Mesendoderm (in vitro differentiated cells): ENCODE data around the gene GUCY1A2.
A peak's percentile ranks its signal among the peaks of the same experiment; 100 is the strongest.
"Not testable (repeated sequence)": the region's sequence is repeated elsewhere in the genome, so short reads cannot be mapped to it uniquely, and the experiment has no call there.

Experiments
- DNase-seq: peaks from one replicate; pipeline ENCODE4 v3.0.0; 2013
- H2AK5ac ChIP-seq: 2 replicates; pipeline ENCODE4 v1.6.1; 2013; ENCODE audit warnings: low read length, inconsistent platforms
- H2BK120ac ChIP-seq: 2 replicates; pipeline ENCODE4 v1.6.1; 2013; ENCODE audit warnings: low read depth, mild to moderate bottlenecking, low read length, moderate library complexity, mixed read lengths
- H2BK15ac ChIP-seq: replicated peaks from 2 replicates; pipeline ENCODE4 v1.6.1; 2013; ENCODE audit warnings: low read depth, mild to moderate bottlenecking, moderate library complexity
- H2BK5ac ChIP-seq: 2 replicates; pipeline ENCODE4 v1.6.1; 2013; ENCODE audit warnings: low read length, inconsistent platforms
- H3K18ac ChIP-seq: 2 replicates; pipeline ENCODE4 v1.6.1; 2013; ENCODE audit warnings: mild to moderate bottlenecking, low read length, mixed read lengths
- H3K23ac ChIP-seq: one replicate; pipeline ENCODE4 v1.6.1; 2013; ENCODE audit warnings: low read length
- H3K27ac ChIP-seq: 2 replicates; pipeline ENCODE4 v1.5.1; 2013; ENCODE audit warnings: low read depth, mild to moderate bottlenecking, inconsistent platforms, low read length, moderate library complexity
- H3K27me3 ChIP-seq: 2 replicates; pipeline ENCODE4 v1.6.1; 2013; ENCODE audit warnings: low read length, control low read depth, mild to moderate bottlenecking, inconsistent platforms; ENCODE audit not compliant: insufficient read depth, poor library complexity
- H3K36me3 ChIP-seq: 2 replicates; pipeline ENCODE4 v1.6.1; 2013; ENCODE audit warnings: low read length, inconsistent platforms; ENCODE audit not compliant: control insufficient read depth, insufficient read depth
- H3K4ac ChIP-seq: one replicate; pipeline ENCODE4 v1.6.1; 2013; ENCODE audit warnings: low read depth, mild to moderate bottlenecking, low read length, moderate library complexity
- H3K4me1 ChIP-seq: 2 replicates; pipeline ENCODE4 v1.6.1; 2013; ENCODE audit warnings: low read depth, low read length, inconsistent platforms; ENCODE audit not compliant: control insufficient read depth
- H3K4me2 ChIP-seq: 2 replicates; pipeline ENCODE4 v1.6.1; 2013; ENCODE audit warnings: low read length
- H3K4me3 ChIP-seq: 2 replicates; pipeline ENCODE4 v1.5.1; 2013; ENCODE audit warnings: mild to moderate bottlenecking, low read length
- H3K56ac ChIP-seq: one replicate; pipeline ENCODE4 v1.6.1; 2013; ENCODE audit warnings: low read length
- H3K79me1 ChIP-seq: 2 replicates; pipeline ENCODE4 v1.6.1; 2013; ENCODE audit warnings: low read length, inconsistent platforms
- H3K79me2 ChIP-seq: 2 replicates; pipeline ENCODE4 v1.6.1; 2013; ENCODE audit warnings: mild to moderate bottlenecking, low read length; ENCODE audit not compliant: control insufficient read depth, insufficient read depth
- H3K9ac ChIP-seq: 2 replicates; pipeline ENCODE4 v1.6.1; 2013; ENCODE audit warnings: low read length, inconsistent platforms
- H4K5ac ChIP-seq: one replicate; pipeline ENCODE4 v1.6.1; 2013; ENCODE audit warnings: low read length
- H4K8ac ChIP-seq: one replicate; pipeline ENCODE4 v1.6.1; 2013; ENCODE audit warnings: low read depth, mild to moderate bottlenecking, control low read depth, low read length, moderate library complexity
- WGBS: extraction: QIAGEN DNeasy Blood & Tissue Kit; methylation state at CpG from one replicate; pipeline ENCODE4 v1.1.7; 2013; ENCODE audit warnings: low lambda C conversion rate, missing lambda C conversion rate; ENCODE audit not compliant: insufficient coverage; ENCODE audit errors: extremely low coverage; 5-methylcytosine and 5-hydroxymethylcytosine counted together

GUCY1A2 gene

DNA sequence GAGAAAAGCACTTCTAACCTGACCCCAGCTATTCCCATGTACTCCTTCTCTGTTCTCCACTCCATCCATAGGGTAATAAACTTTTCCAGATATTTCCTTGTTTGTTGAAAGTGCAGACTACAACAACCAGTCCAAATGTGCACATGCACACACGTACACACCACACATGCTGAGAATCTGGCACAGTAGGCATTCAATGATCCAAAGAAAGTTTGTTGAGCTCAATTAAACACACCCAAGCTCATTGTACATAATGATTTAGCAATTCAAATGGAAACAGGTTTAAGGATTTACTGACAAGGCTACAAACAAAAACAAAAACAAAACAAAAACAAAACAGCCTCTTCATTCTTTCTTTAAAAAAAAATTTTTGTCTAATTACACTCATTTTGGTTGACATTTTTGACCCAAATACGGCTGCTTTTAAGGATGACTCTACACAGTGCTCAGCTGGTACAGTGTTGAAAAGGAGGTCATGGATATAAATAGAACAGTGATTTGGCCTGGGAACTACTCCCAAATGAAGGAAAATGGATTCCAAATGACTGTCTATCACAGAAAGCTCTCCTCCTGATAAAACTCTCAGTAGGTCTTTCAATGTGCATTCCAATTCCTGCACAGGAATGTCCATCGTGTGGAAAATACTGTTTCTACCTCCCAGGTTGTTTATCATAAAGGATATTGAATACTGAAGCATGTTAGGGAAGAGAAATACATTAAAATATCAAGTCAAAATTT is 232.2 kb downstream of the GUCY1A2 start:
- Histone ChIP-seq H2BK5ac (no peak overlapping the region), H3K4me1 (no peaks in the 10 kb centered on the region), H3K4ac (no peak overlapping the region), H3K79me2 (no peaks in the 10 kb centered on the region), H3K27ac (no peak overlapping the region), H2AK5ac (no peak overlapping the region), H3K18ac (no peak overlapping the region), H3K23ac (no peak overlapping the region), H3K36me3 (no peaks in the 10 kb centered on the region), H3K4me2 (no peak overlapping the region), H3K79me1 (no peaks in the 10 kb centered on the region), H3K27me3 (no peaks in the 10 kb centered on the region), H2BK15ac (no peak overlapping the region), H3K9ac (no peak overlapping the region), H3K56ac (no peak overlapping the region), H3K4me3 (no peak overlapping the region), H4K8ac (no peak overlapping the region), H2BK120ac (no peak overlapping the region), H4K5ac (no peak overlapping the region)
- whole genome bisulfite sequencing, result no CpG with 5 or more reads among the region's 3 CpGs
- no peak for DNase-seq

DNA sequence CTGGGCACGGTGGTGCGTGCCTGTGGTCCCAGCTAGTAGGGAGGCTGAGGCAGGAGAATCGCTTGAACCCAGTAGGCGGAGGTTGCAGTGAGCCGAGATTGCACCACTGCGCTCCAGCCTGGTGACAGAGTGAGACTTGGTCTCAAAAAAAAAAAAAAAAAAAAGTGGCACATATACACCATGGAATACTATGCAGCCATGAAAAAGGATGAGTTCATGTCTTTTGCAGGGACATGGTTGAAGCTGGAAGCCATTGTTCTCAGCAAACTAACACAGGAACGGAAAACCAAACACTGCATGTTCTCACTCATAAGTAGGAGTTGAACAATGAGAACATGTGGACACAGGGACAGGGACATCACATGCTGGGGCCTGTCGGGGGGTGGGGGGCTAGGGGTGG is 241.0 kb downstream of the GUCY1A2 start:
- H3K27me3 ChIP-seq, H2AK5ac ChIP-seq, H3K79me2 ChIP-seq, H3K79me1 ChIP-seq, H4K5ac ChIP-seq, H3K56ac ChIP-seq, H3K27ac ChIP-seq, H2BK15ac ChIP-seq, DNase-seq, H4K8ac ChIP-seq, H3K36me3 ChIP-seq, H3K4me3 ChIP-seq, H3K18ac ChIP-seq, H3K4me1 ChIP-seq, H3K4me2 ChIP-seq, H2BK5ac ChIP-seq, H3K9ac ChIP-seq, H3K4ac ChIP-seq, H3K23ac ChIP-seq, H2BK120ac ChIP-seq: not testable (repeated sequence)
- WGBS, result no CpG with 5 or more reads among the region's 8 CpGs

DNA sequence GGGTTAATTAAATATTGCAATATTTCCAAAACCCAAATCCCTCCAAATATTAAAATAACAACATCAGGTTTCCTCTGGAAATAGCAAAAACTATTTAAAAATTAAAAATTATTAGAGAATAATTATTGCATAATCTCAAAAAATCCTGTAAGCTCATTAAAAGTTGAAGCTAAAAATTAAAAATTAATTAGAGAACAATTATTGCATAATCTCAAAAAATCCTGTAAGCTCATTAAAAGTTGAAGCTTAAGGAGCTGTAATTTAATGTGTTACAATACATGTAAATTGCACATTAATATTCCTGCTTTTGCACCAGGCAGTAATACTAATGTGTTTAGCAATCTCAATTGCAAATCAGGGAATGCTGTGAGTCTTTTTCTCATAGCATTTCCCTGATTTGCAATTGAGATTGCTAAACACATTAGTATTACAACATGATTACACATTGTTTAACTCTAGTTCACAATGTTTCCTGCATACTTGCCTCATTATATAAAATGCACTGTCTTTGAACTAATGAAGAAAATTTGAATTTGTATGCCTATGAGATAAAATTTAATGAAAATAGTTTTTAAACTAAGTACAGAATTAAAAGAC is 247.7 kb downstream of the GUCY1A2 start:
- Histone ChIP-seq H2BK5ac (no peak overlapping the region), H3K9ac (no peak overlapping the region), H4K8ac (no peak overlapping the region), H3K27me3 (no peaks in the 10 kb centered on the region), H2BK15ac (no peak overlapping the region), H3K4me2 (no peak overlapping the region), H3K18ac (no peak overlapping the region), H3K56ac (no peak overlapping the region), H3K4ac (no peak overlapping the region), H3K4me1 (no peaks in the 10 kb centered on the region), H3K79me2 (no peaks in the 10 kb centered on the region), H3K4me3 (no peak overlapping the region), H3K27ac (no peak overlapping the region), H3K36me3 (no peaks in the 10 kb centered on the region), H3K23ac (no peak overlapping the region), H4K5ac (no peak overlapping the region), H2BK120ac (no peak overlapping the region), H3K79me1 (no peaks in the 10 kb centered on the region), H2AK5ac (no peak overlapping the region)
- no peak for DNase-seq

DNA sequence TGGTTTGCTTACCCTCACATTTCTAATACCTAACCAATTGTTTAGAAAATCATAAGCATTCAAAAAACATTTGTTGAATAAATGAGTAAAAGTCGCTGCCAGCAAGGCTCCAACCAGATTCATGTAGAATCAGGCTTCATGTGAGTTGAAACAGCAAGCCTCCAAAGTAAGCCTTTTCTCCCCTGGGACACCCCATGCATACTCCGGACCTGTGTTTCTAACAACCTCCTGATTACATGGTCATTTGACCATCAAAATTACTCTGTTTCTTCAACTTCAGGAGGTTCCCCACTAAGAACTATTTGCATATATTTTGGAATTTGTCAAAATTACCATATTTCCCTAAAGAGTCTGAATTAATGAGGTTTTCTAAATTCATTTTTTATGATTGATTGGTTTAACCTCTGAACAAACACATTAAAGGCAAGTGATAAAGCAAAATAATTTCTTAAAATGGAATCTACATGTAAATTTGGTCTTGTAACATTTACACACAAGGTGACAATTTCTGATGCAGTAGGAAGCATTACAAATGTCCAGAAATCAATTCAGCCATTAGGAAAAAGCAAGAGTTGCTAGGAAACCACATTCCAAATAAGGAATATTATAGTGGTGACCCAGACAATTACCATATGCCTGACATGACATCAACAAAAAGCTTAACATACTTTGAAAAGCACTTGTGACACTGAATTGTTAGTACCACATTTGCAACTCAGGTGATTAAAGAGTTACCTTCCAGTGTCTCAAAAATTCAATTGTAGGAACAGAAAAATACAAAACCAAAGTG is 252.6 kb downstream of the GUCY1A2 start:
- no peak overlapping the region for H2BK15ac ChIP-seq
- no peak overlapping the region for H2BK120ac ChIP-seq
- no CpG with 5 or more reads among the region's 2 CpGs for WGBS
- H3K9ac ChIP-seq, result no peak overlapping the region
- H2AK5ac ChIP-seq, result no peak overlapping the region
- no peak overlapping the region for H4K5ac ChIP-seq
- H3K18ac ChIP-seq, result no peak overlapping the region
- no peak overlapping the region for H4K8ac ChIP-seq
- H3K36me3 ChIP-seq, result no peaks in the 10 kb centered on the region
- H3K56ac ChIP-seq, result no peak overlapping the region
- H3K79me2 ChIP-seq, result no peaks in the 10 kb centered on the region
- H3K4me2 ChIP-seq, result no peak overlapping the region
- no peak overlapping the region for H3K4me3 ChIP-seq
- H3K23ac ChIP-seq, result no peak overlapping the region
- no peaks in the 10 kb centered on the region for H3K79me1 ChIP-seq
- H3K4me1 ChIP-seq, result no peaks in the 10 kb centered on the region
- no peak overlapping the region for H3K4ac ChIP-seq
- no peaks in the 10 kb centered on the region for H3K27me3 ChIP-seq
- peak; percentile 53 for DNase-seq
- no peak overlapping the region for H2BK5ac ChIP-seq
- no peak overlapping the region for H3K27ac ChIP-seq

DNA sequence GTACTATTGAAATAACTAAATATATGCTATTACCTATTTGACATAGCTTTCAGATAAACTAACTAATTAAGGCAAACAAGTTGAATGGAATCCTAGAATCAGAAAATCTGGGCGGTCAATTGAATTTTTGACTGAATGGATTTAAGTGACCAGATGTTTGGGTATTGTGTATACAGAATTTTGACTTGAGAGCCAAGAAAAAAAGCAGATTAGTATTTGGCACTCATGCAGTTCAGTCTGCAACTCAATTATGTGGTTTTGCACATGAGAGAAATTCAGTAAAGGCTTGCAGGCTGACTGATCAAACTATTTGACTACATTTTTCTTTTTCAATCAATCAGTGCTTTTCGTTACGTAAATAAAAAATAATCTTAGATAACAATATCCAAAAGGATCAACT is 254.8 kb downstream of the GUCY1A2 start:
- no peaks in the 10 kb centered on the region for H3K4me1 ChIP-seq
- H3K4ac ChIP-seq, result no peak overlapping the region
- no peaks in the 10 kb centered on the region for H3K79me2 ChIP-seq
- no peaks in the 10 kb centered on the region for H3K27me3 ChIP-seq
- no peak overlapping the region for H4K8ac ChIP-seq
- H3K23ac ChIP-seq, result no peak overlapping the region
- no peak overlapping the region for H2AK5ac ChIP-seq
- no peak overlapping the region for H3K4me2 ChIP-seq
- WGBS, result no CpG with 5 or more reads among the region's 3 CpGs
- no peak overlapping the region for H2BK15ac ChIP-seq
- H2BK120ac ChIP-seq, result no peak overlapping the region
- no peaks in the 10 kb centered on the region for H3K36me3 ChIP-seq
- no peak overlapping the region for H2BK5ac ChIP-seq
- no peak overlapping the region for H4K5ac ChIP-seq
- no peaks in the 10 kb centered on the region for H3K79me1 ChIP-seq
- H3K18ac ChIP-seq, result no peak overlapping the region
- no peak for DNase-seq
- no peak overlapping the region for H3K9ac ChIP-seq
- no peak overlapping the region for H3K4me3 ChIP-seq
- no peak overlapping the region for H3K27ac ChIP-seq
- H3K56ac ChIP-seq, result no peak overlapping the region
